Smooth muscle cell (in vitro differentiated cells): ENCODE measurements around the gene KNSTRN. TPM values are rescaled to one million over a fixed set of nuclear protein-coding genes. Genes with fewer than 3 reads are reported as not detected.

ENCODE experiments used
- DNase-seq: peaks from one replicate; lab custom pipeline; 2025; ENCODE audit not compliant: unreplicated experiment; lab: John Stamatoyannopoulos, UW
- H2AFZ ChIP-seq: fragments of 200-600 bp; sonication (generic); 2 replicates; pipeline ENCODE4 v1.6.0; 2016; ENCODE audit warnings: antibody characterized with exemption, low read depth, mild to moderate bottlenecking
- H3F3A ChIP-seq: fragments of 200-600 bp; sonication (generic); 2 replicates; pipeline ENCODE4 v1.6.0; 2017; ENCODE audit warnings: antibody characterized with exemption, low read depth
- H3K27ac ChIP-seq: fragments of 200-600 bp; sonication (generic); 2 replicates; pipeline ENCODE4 v1.5.1; 2016; ENCODE audit warnings: low read depth, mild to moderate bottlenecking
- H3K27me3 ChIP-seq: fragments of 200-600 bp; sonication (generic); 2 replicates; pipeline ENCODE4 v1.6.1; 2016; ENCODE audit warnings: low read depth, mild to moderate bottlenecking
- H3K36me3 ChIP-seq: fragments of 200-600 bp; sonication (generic); 2 replicates; pipeline ENCODE4 v1.5.1; 2016; ENCODE audit warnings: low read depth
- H3K4me1 ChIP-seq: fragments of 200-600 bp; sonication (generic); 2 replicates; pipeline ENCODE4 v1.5.1; 2016; ENCODE audit warnings: low read depth
- H3K4me2 ChIP-seq: fragments of 200-600 bp; sonication (generic); 2 replicates; pipeline ENCODE4 v1.6.0; 2016; ENCODE audit warnings: mild to moderate bottlenecking
- H3K4me3 ChIP-seq: fragments of 200-600 bp; sonication (generic); 2 replicates; pipeline ENCODE4 v1.5.1; 2016; ENCODE audit warnings: mild to moderate bottlenecking
- H3K79me2 ChIP-seq: fragments of 200-600 bp; sonication (generic); 2 replicates; pipeline ENCODE4 v1.6.0; 2016; ENCODE audit warnings: low read depth, mild to moderate bottlenecking
- H3K9ac ChIP-seq: fragments of 200-600 bp; sonication (generic); 2 replicates; pipeline ENCODE4 v1.6.0; 2016; ENCODE audit warnings: low read depth
- H3K9me3 ChIP-seq: fragments of 200-600 bp; sonication (generic); replicated peaks from 2 replicates; pipeline ENCODE4 v1.5.1; 2016; ENCODE audit warnings: low read depth
- H4K20me1 ChIP-seq: fragments of 200-600 bp; sonication (generic); 2 replicates; pipeline ENCODE4 v1.6.0; 2016; ENCODE audit warnings: low read depth
- CTCF ChIP-seq: fragments of 200-600 bp; sonication (generic); IDR thresholded peaks from 2 replicates; pipeline ENCODE4 v1.5.1; 2017; ENCODE audit warnings: borderline replicate concordance, mild to moderate bottlenecking, antibody characterized with exemption; ENCODE audit not compliant: insufficient read depth, poor library complexity, severe bottlenecking
- WGBS: methylation state at CpG from one replicate; pipeline ENCODE4 v1.1.7; 2016; ENCODE audit warnings: low lambda C conversion rate; 5-methylcytosine and 5-hydroxymethylcytosine counted together
- polyA plus RNA-seq: library from polyadenylated mRNA; unstranded; fragments of >200 nt; fragmentation: Nextera tagmentation; extraction: Ambion mirVana; gene quantifications from 2 replicates; pipeline ENCODE4 v1.2.1, GENCODE V29; 2016
- total RNA-seq: library from RNA; depleted of rRNA; stranded (reverse); fragments of >200 nt; gene quantifications from 2 replicates; pipeline ENCODE4 v1.2.3, GENCODE V29; 2014

Gene KNSTRN
- total and polyA plus RNA-seq, 2 experiments from 2014 or later, result 17.3 to 27.0 TPM

GRCh38 chr15:40358471-40359353 lies 23.8 kb upstream of the KNSTRN start:
- Histone ChIP-seq H3K36me3 (no peaks in the 10 kb centered on the region), H4K20me1 (no peaks in the 10 kb centered on the region), H3K9ac (no peak overlapping the region), H3K4me3 (peak overlapping the region; percentile 56), H3K27me3 (peaks cover 12% of the 10 kb centered on the region), H3K79me2 (no peaks in the 10 kb centered on the region), H3K4me1 (no peaks in the 10 kb centered on the region), H2AFZ (no peak overlapping the region), H3K27ac (no peak overlapping the region), H3K4me2 (peak overlapping the region; percentile 87), H3K9me3 (no peaks in the 10 kb centered on the region), H3F3A (no peaks in the 10 kb centered on the region)
- no peak for DNase-seq
- WGBS, result 19% methylated on average over 18 of the region's 31 CpGs
- no peak for TF ChIP-seq CTCF

DNA sequence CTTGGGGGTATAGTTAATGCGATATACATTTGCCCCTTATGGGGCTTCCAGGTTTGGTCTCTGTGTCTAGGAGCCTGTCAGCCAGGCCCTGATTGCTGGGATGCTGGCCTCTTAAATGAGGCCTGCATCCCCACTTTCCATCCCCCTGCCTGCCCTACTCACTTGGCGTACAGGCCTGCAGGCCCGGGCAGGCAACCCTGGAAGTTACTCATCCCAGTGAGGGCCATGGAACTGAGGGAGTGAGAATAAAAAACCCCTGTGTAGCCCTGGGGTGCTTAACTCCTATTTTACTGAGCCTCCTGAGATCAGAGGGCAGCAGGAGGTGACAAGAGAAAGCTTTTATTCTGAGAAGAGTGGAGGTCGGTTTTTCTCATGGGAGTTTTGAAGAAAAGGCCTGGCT lies 22.5 kb upstream of the KNSTRN start:
- no peaks in the 10 kb centered on the region for H3K4me1 ChIP-seq
- no peaks in the 10 kb centered on the region for H3K79me2 ChIP-seq
- H3K27ac ChIP-seq, result no peak overlapping the region
- H3K4me3 ChIP-seq, result no peak overlapping the region
- no peaks in the 10 kb centered on the region for H4K20me1 ChIP-seq
- no peak overlapping the region for H2AFZ ChIP-seq
- no peak overlapping the region for H3K9ac ChIP-seq
- no peak for DNase-seq
- H3K36me3 ChIP-seq, result no peaks in the 10 kb centered on the region
- no peak for TF ChIP-seq CTCF
- H3F3A ChIP-seq, result no peaks in the 10 kb centered on the region
- peaks cover 12% of the 10 kb centered on the region for H3K27me3 ChIP-seq
- H3K4me2 ChIP-seq, result no peak overlapping the region
- H3K9me3 ChIP-seq, result no peaks in the 10 kb centered on the region
- 69% methylated on average over 4 of the region's 4 CpGs for WGBS

DNA sequence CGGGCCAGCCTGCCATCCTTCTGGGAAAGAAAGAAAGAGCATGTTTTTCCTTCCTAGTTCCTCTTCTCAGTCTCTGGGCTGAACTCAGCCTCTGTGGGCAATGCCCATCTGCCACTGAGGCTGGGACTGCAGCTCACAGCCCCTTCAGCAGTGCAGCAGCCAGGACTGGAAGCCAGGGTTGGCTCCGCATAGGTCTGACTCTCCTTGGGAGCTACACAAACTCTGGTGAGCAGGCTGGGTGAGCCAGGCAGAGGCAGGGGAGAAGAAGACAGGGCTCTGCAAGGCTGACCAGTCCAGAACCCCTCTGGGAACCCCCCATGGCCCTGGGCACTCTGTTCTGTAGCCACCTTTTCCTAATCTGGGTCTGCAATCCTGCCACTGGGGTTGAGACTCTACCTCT lies 20.9 kb upstream of the KNSTRN start:
- TF ChIP-seq CTCF, result no peak
- H3K27ac ChIP-seq, result no peak overlapping the region
- no peak overlapping the region for H2AFZ ChIP-seq
- no peaks in the 10 kb centered on the region for H3K4me1 ChIP-seq
- peaks cover 12% of the 10 kb centered on the region for H3K27me3 ChIP-seq
- H4K20me1 ChIP-seq, result no peaks in the 10 kb centered on the region
- no peaks in the 10 kb centered on the region for H3F3A ChIP-seq
- H3K9me3 ChIP-seq, result no peaks in the 10 kb centered on the region
- no peak overlapping the region for H3K9ac ChIP-seq
- H3K36me3 ChIP-seq, result no peaks in the 10 kb centered on the region
- WGBS, result 98% methylated on average over 2 of the region's 2 CpGs
- no peaks in the 10 kb centered on the region for H3K79me2 ChIP-seq
- no peak overlapping the region for H3K4me3 ChIP-seq
- no peak overlapping the region for H3K4me2 ChIP-seq
- no peak for DNase-seq

- Histone ChIP-seq H3K27ac (no peak overlapping the region), H2AFZ (no peak overlapping the region), H3K27me3 (peaks cover 12% of the 10 kb centered on the region), H4K20me1 (no peaks in the 10 kb centered on the region), H3K4me3 (no peak overlapping the region), H3F3A (no peaks in the 10 kb centered on the region), H3K4me2 (no peak overlapping the region), H3K79me2 (no peaks in the 10 kb centered on the region), H3K36me3 (no peaks in the 10 kb centered on the region), H3K9me3 (no peaks in the 10 kb centered on the region), H3K4me1 (no peaks in the 10 kb centered on the region), H3K9ac (no peak overlapping the region)
- DNase-seq, result no peak
- 82% methylated on average over 8 of the region's 8 CpGs for WGBS
- TF ChIP-seq CTCF, result no peak
Measured at GRCh38 chr15:40363611-40364010, 18.9 kb upstream of the KNSTRN start.
